GM21515 (cell line): ENCODE data around the gene IQSEC3.
"Not testable (repeated sequence)": the region's sequence is repeated elsewhere in the genome, so short reads cannot be mapped to it uniquely, and the experiment has no call there.

Experiments used
- ATAC-seq: cut with Tn5 transposase; IDR thresholded peaks from one replicate; pipeline ENCODE4 v1.9.1; 2021; ENCODE audit not compliant: unreplicated experiment

IQSEC3 gene

GRCh38 chr12:212715-213526 is 146.4 kb downstream of the IQSEC3 start:
- ATAC-seq = no peak

DNA sequence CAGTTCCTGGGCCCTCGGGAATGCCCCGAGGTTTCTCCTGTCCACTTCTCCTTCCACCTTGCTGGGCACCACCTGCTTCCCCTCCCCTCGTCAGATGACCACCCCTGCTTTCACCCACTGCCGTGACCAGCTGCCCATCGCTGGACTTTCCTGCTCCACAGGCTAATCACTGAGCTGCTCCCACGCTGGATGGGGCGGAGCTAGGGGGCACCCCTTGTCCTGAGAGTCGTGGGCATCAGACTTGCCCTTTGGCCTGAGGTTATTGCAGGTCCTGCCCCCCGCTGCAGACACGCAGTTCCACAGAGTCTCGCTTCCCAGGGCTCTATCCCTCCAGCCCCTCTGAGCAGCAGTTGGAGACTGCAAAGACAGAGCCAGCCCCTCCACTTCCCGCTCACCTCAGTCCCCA is 147.0 kb downstream of the IQSEC3 start:
- no peak for ATAC-seq

GRCh38 chr12:214003-214741 is 147.6 kb downstream of the IQSEC3 start, which contains the start of gene SLC6A12:
Gene SLC6A12, minus strand, starts transcription at chr12:214157. Its CDS starts 4,171 bp downstream, at chr12:209986.
- no peak for ATAC-seq

GRCh38 chr12:215116-215515 is 148.5 kb downstream of the IQSEC3 start:
- ATAC-seq = no peak

DNA sequence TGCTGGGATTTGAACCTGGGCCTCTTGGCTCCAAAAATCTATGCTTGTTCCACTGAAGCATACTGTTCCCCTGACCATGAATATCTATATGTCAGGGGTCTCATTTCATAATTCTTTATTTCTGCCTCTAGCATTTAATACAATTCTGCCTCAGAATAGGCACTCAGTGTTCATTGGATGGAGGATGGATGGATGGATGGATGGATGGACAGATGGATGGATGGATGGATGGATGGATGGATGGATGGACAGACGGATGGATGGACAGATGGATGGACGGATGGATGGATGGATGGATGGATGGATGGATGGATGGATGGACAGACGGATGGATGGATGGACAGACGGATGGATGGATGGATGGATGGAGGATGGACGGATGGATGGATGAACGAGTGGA is 150.5 kb downstream of the IQSEC3 start:
- not testable (repeated sequence) for ATAC-seq

DNA sequence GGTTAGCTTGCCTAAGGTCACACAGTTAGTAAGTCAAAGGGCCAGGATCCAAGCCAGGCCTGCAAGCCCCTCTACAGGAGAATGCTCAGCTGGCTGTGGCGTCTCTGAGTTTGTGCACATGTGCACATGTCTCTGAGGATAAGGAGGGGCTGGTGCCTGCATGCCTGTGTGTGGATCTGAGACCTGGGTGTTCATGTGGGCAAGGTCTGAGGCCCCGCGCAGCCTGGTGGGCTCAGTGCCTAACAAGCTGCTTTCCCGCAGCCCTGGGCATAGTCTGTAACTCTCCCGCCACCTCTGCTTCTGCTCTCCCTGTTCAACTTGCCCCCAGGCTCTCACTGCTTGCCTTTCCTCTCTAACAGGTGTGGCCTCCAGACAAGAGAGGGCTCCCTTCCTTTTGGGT is 151.7 kb downstream of the IQSEC3 start:
- no peak for ATAC-seq

- no peak for ATAC-seq
These were observed 152.4 kb downstream of the IQSEC3 start for GRCh38 chr12:218728-219590.

DNA sequence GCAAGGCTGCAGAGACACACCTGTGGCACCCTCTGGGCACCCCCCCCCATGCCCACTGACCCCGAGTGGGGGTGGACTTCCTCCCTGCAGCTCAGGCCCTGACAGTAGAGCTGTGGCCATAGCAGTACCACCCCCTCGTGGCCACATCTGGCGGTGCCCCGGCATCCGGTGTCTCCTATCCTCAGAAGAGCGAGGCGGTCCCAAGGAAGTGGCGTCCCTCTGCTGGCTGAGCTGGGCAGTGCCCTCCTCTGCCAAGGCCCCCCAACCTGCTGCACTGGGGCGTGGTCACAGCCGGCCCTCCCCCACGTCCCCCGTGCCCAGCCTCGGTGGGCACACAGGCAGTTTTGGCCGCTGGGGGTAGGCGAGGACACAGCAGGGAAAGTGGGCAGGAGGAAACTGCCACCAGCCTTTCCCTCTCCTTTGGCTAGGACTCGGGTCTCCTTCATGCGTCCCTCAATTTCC is 153.4 kb downstream of the IQSEC3 start:
- ATAC-seq = no peak

GRCh38 chr12:220491-220890 is 153.9 kb downstream of the IQSEC3 start:
- no peak for ATAC-seq

DNA sequence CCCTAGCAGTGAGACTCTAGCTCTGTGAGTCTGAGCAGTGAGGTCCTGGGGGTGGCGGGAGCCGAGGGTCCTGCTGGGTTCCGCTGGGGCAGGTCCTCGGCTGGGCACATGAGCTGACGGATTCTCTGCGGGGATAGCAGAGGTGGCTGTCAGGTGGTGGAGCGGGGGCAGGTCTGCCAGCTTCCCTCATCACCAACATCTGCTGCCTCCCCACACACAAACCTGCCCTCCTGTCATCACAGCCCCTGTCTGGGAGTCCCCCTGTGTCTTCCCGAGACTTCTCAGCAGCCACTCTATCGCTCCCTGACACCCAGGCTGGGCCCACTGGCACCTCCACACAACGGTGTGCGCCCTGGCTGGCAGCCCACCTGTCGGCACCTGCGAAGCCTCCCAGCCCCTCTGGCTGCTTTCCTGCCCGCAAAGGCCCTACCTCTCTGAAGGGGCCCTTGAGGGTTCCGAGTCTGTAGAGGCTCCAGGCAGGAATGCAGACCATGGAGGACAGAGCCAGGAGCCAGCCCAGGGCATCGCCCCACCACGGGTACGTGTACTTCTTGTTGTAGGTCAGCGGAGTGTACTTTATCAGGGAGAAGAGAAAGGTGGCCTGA is 154.5 kb downstream of the IQSEC3 start:
- ATAC-seq = no peak

GRCh38 chr12:221736-222135 is 155.2 kb downstream of the IQSEC3 start:
- ATAC-seq = no peak

DNA sequence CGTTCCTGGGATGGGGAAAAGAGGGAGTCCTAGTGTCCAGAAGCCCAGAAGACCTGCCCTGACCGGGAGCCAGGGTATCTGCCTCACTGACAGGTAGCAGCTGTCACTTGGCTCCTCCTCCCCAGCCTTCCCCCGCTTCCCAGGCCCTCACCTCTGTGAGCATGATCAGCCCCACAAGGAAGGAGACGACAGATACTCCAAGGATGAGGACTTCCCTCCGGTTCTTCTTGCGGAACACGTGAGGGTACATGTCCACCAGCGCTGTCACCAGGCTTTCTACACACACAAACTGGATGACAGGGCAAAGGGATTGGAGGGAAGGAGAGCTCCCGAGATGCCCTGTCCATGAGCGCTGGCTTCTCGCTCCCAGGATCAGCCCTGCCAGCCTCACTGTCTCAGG is 157.3 kb downstream of the IQSEC3 start:
- no peak for ATAC-seq

- no peak for ATAC-seq
These were observed 157.8 kb downstream of the IQSEC3 start for GRCh38 chr12:224330-224729.

- no peak for ATAC-seq
These were observed 158.4 kb downstream of the IQSEC3 start for GRCh38 chr12:225012-225411.

GRCh38 chr12:226401-226800 is 159.8 kb downstream of the IQSEC3 start:
- ATAC-seq = no peak

- ATAC-seq = no peak
These were observed 160.8 kb downstream of the IQSEC3 start for GRCh38 chr12:227286-227915.
